HepG2 (cell line): ENCODE data around the gene CATSPERD. TPM values are rescaled to one million over a fixed set of nuclear protein-coding genes. Genes with fewer than 3 reads are reported as not detected.

Experiments used
- DR1 ChIP-seq: sonication (generic); formaldehyde crosslinking; IDR thresholded peaks from 2 replicates; pipeline ENCODE4 v1.8.0; 2021; ENCODE audit warnings: mild to moderate bottlenecking, missing genetic modification reagents, inconsistent platforms
- ELF4 ChIP-seq: sonication (generic); formaldehyde crosslinking; IDR thresholded peaks from 2 replicates; pipeline ENCODE4 v1.5.0; 2020; ENCODE audit warnings: missing genetic modification reagents, mild to moderate bottlenecking, moderate library complexity, borderline replicate concordance
- FOXK2 ChIP-seq: fragments of 450-650 bp; IDR thresholded peaks from 2 replicates; pipeline ENCODE4 v1.6.1; 2016
- JUN ChIP-seq: sonication (generic); formaldehyde crosslinking; IDR thresholded peaks from 2 replicates; pipeline ENCODE4 v1.4.0; 2020; ENCODE audit warnings: mild to moderate bottlenecking, missing genetic modification reagents
- KLF13 ChIP-seq: sonication (generic); formaldehyde crosslinking; IDR thresholded peaks from 2 replicates; pipeline ENCODE4 v1.4.0; 2020; ENCODE audit warnings: mild to moderate bottlenecking, missing genetic modification reagents
- MTF2 ChIP-seq: sonication (generic); formaldehyde crosslinking; IDR thresholded peaks from 2 replicates; pipeline ENCODE4 v1.5.0; 2020; ENCODE audit warnings: missing genetic modification reagents, borderline replicate concordance
- PRPF4 ChIP-seq: fragments of 200-400 bp; formaldehyde crosslinking; IDR thresholded peaks from 2 replicates; pipeline ENCODE4 v1.6.1; 2016; ENCODE audit warnings: low read length, low read depth; ENCODE audit not compliant: poor library complexity, severe bottlenecking
- RARG ChIP-seq: sonication (generic); formaldehyde crosslinking; IDR thresholded peaks from 2 replicates; pipeline ENCODE4 v1.4.0; 2020; ENCODE audit warnings: low read depth, mild to moderate bottlenecking, missing genetic modification reagents
- RBFOX2 ChIP-seq: fragments of 200-400 bp; formaldehyde crosslinking; IDR thresholded peaks from 2 replicates; pipeline ENCODE4 v1.6.1; 2017; ENCODE audit warnings: low read depth, mild to moderate bottlenecking, low read length
- RFX1 ChIP-seq: fragments of 450-650 bp; IDR thresholded peaks from 2 replicates; pipeline ENCODE4 v1.6.1; 2017
- TOE1 ChIP-seq: sonication (generic); formaldehyde crosslinking; IDR thresholded peaks from 2 replicates; pipeline ENCODE4 v1.4.0; 2020; ENCODE audit warnings: mild to moderate bottlenecking, missing genetic modification reagents
- TRIM24 ChIP-seq: sonication (generic); formaldehyde crosslinking; IDR thresholded peaks from 2 replicates; pipeline ENCODE4 v1.8.0; 2022; ENCODE audit warnings: mild to moderate bottlenecking, missing genetic modification reagents
- ZBTB14 ChIP-seq: sonication (generic); formaldehyde crosslinking; IDR thresholded peaks from 2 replicates; pipeline ENCODE4 v1.4.0; 2020; ENCODE audit warnings: missing genetic modification reagents
- ZFY ChIP-seq: sonication (generic); formaldehyde crosslinking; IDR thresholded peaks from 2 replicates; pipeline ENCODE4 v1.4.0; 2020; ENCODE audit warnings: missing genetic modification reagents
- ZMYM3 ChIP-seq: sonication (generic); formaldehyde crosslinking; IDR thresholded peaks from 2 replicates; pipeline ENCODE4 v1.5.1; 2020; ENCODE audit warnings: mild to moderate bottlenecking, missing genetic modification reagents
- ZNF225 ChIP-seq: sonication (generic); formaldehyde crosslinking; IDR thresholded peaks from 2 replicates; pipeline ENCODE4 v1.4.0; 2020; ENCODE audit warnings: mild to moderate bottlenecking, missing genetic modification reagents
- ZNF274 ChIP-seq: sonication (generic); formaldehyde crosslinking; IDR thresholded peaks from 2 replicates; pipeline ENCODE4 v1.5.1; 2020; ENCODE audit warnings: mild to moderate bottlenecking, missing genetic modification reagents
- ZNF296 ChIP-seq: sonication (generic); formaldehyde crosslinking; conservative IDR thresholded peaks from 2 replicates; pipeline ENCODE4 v1.5.0; 2020; ENCODE audit warnings: mild to moderate bottlenecking, missing genetic modification reagents
- ZNF329 ChIP-seq: sonication (generic); formaldehyde crosslinking; IDR thresholded peaks from 2 replicates; pipeline ENCODE4 v1.9.0; 2021; ENCODE audit warnings: low read depth, mild to moderate bottlenecking, missing genetic modification reagents
- ZNF33A ChIP-seq: sonication (generic); formaldehyde crosslinking; IDR thresholded peaks from 2 replicates; pipeline ENCODE4 v1.5.1; 2020; ENCODE audit warnings: missing genetic modification reagents, mild to moderate bottlenecking, moderate library complexity, borderline replicate concordance
- ZNF33B ChIP-seq: sonication (generic); formaldehyde crosslinking; IDR thresholded peaks from 2 replicates; pipeline ENCODE4 v1.5.1; 2020; ENCODE audit warnings: mild to moderate bottlenecking, missing genetic modification reagents
- ZNF543 ChIP-seq: sonication (generic); formaldehyde crosslinking; IDR thresholded peaks from 2 replicates; pipeline ENCODE4 v1.4.0; 2020; ENCODE audit warnings: mild to moderate bottlenecking, missing genetic modification reagents
- ZNF562 ChIP-seq: sonication (generic); formaldehyde crosslinking; IDR thresholded peaks from 2 replicates; pipeline ENCODE4 v1.8.0; 2022; ENCODE audit warnings: missing genetic modification reagents, borderline replicate concordance
- ZNF780A ChIP-seq: sonication (generic); formaldehyde crosslinking; IDR thresholded peaks from 2 replicates; pipeline ENCODE4 v1.8.0; 2022; ENCODE audit warnings: mild to moderate bottlenecking, missing genetic modification reagents, moderate library complexity
- ZNF839 ChIP-seq: sonication (generic); formaldehyde crosslinking; IDR thresholded peaks from 2 replicates; pipeline ENCODE4 v1.4.0; 2020; ENCODE audit warnings: missing genetic modification reagents, mild to moderate bottlenecking, borderline replicate concordance
- polyA plus RNA-seq, 8 experiments: library from polyadenylated mRNA; depleted of rRNA in 3 of 8; stranded (reverse) in 7 of 8; unstranded in 1 of 8; fragments of >200 nt; fragmentation: Illumina TruSeq in 4 of 8; extraction: Trizol in 4 of 8; gene quantifications; 2 replicates each; pipeline versions ENCODE4 v1.2.1 to v1.2.3, GENCODE V29; 2011 to 2016; ENCODE audit warnings: low read depth in 4 of 8, missing spikeins in 1 of 8, mixed read lengths in 1 of 8; ENCODE audit not compliant: insufficient read depth in 1 of 8
- total RNA-seq, 5 experiments: library from RNA; depleted of rRNA; stranded (reverse); fragments of >200 nt; fragmentation: Illumina TruSeq; extraction: Trizol; gene quantifications; 2 replicates each; pipeline ENCODE4 v1.2.3, GENCODE V29; 2016; ENCODE audit warnings: low read depth in 1 of 5
- TF ChIP-seq, protein P1 (sequence below): sonication (generic); formaldehyde crosslinking; conservative IDR thresholded peaks from 2 replicates; pipeline ENCODE4 v1.8.0; 2022; ENCODE audit warnings: missing genetic modification reagents
- TF ChIP-seq, protein P2 (sequence below): sonication (generic); formaldehyde crosslinking; IDR thresholded peaks from 2 replicates; pipeline ENCODE4 v1.8.1; 2023; ENCODE audit warnings: missing genetic modification reagents, mild to moderate bottlenecking, borderline replicate concordance

CATSPERD gene
- total and polyA plus RNA-seq, 2 of the 13 experiments (the other 11 are each of a cell fraction or from before 2014, with no cell fraction given), result 0.04 TPM; not detected in 1

DNA sequence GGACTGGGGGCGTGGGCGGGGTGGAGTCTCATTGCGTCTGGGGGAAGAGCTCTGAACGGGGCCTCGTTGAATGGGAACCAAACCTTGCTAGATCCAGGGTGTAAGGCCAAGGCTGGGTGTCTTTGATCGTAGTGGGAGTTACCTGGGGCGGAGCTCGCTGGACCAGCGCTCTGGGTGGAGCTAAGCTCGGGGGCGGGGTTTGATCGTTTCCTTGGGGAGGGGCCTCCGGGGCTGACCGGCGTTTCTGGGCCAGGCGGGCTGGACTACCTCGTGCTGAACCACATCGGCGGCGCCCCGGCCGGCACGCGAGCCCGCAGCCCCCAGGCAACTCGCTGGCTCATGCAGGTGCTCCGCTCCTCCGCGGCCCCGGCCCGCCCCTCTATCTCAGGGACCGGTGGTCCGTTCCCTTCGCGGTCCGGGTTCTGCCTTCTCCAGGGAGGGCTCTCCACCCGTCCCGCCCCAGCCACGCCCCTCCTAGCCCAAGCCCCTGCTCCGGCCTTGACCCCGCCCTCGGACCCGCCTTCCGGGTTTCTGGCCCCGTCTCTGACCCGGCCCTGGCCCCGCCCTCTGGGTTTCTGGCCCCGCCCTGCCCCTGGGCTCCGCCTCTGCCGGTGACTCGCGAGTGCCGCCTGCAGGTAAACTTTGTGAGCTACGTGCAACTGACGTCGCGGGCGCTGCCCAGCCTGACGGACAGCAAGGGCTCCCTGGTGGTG is 33.6 kb upstream of the CATSPERD start (continued):
- no peak for TF ChIP-seq ZBTB14 (CRISPR knock-in tag)
- no peak for TF ChIP-seq ZNF274 (CRISPR knock-in tag)
- no peak for TF ChIP-seq ZNF225
- 0 out of 2 replicates have a peak, but pooled peaks have one; percentile 1 for TF ChIP-seq ZNF329 (CRISPR knock-in tag)
- no peak; the same call in 1 of the 2 replicates for TF ChIP-seq ZNF543 (CRISPR knock-in tag)
- TF ChIP-seq, protein P1, sequence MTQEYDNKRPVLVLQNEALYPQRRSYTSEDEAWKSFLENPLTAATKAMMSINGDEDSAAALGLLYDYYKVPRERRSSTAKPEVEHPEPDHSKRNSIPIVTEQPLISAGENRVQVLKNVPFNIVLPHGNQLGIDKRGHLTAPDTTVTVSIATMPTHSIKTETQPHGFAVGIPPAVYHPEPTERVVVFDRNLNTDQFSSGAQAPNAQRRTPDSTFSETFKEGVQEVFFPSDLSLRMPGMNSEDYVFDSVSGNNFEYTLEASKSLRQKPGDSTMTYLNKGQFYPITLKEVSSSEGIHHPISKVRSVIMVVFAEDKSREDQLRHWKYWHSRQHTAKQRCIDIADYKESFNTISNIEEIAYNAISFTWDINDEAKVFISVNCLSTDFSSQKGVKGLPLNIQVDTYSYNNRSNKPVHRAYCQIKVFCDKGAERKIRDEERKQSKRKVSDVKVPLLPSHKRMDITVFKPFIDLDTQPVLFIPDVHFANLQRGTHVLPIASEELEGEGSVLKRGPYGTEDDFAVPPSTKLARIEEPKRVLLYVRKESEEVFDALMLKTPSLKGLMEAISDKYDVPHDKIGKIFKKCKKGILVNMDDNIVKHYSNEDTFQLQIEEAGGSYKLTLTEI (CRISPR knock-in tag), result no peak
- no peak for TF ChIP-seq TRIM24 (CRISPR knock-in tag)
- no peak for TF ChIP-seq PRPF4
- TF ChIP-seq ZMYM3 (CRISPR knock-in tag), result peak; percentile 89
- no peak for TF ChIP-seq KLF13 (CRISPR knock-in tag)
- no peak for TF ChIP-seq RFX1
- TF ChIP-seq DR1 (CRISPR knock-in tag), result peak; percentile 26; the same call in 1 of the 2 replicates
- no peak for TF ChIP-seq TOE1
- TF ChIP-seq JUN (CRISPR knock-in tag), result no peak
- TF ChIP-seq ZNF33B (CRISPR knock-in tag), result no peak
- TF ChIP-seq ZNF839 (CRISPR knock-in tag), result no peak
- no peak for TF ChIP-seq ZNF33A (CRISPR knock-in tag)
- TF ChIP-seq ZNF562 (CRISPR knock-in tag), result no peak
- no peak for TF ChIP-seq RARG (CRISPR knock-in tag)
- no peak for TF ChIP-seq ZNF780A
- TF ChIP-seq RBFOX2, result no peak; the same call in 1 of the 2 replicates
- TF ChIP-seq ELF4, result no peak
- TF ChIP-seq FOXK2, result no peak
- peak; percentile 79 for TF ChIP-seq ZFY (CRISPR knock-in tag)
- no peak for TF ChIP-seq ZNF296 (CRISPR knock-in tag)
- TF ChIP-seq, protein P2, sequence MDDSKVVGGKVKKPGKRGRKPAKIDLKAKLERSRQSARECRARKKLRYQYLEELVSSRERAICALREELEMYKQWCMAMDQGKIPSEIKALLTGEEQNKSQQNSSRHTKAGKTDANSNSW (CRISPR knock-in tag), result peak; percentile 37; the same call in 1 of the 2 replicates
- no peak for TF ChIP-seq MTF2 (CRISPR knock-in tag)
